Astrocyte of the spinal cord (primary cell): ENCODE results near the gene SHISA7.

Experiments used
- DNase-seq: peaks from one replicate; pipeline ENCODE4 v3.0.0; 2011; ENCODE audit warnings: low read depth, low spot score
- H3K4me3 ChIP-seq: 2 replicates; pipeline ENCODE4 v1.5.1; 2011; ENCODE audit warnings: low read depth, mild to moderate bottlenecking, low read length, moderate library complexity
- CTCF ChIP-seq: IDR thresholded peaks from 2 replicates; pipeline ENCODE4 v1.5.1; 2012; ENCODE audit warnings: low read depth, mild to moderate bottlenecking, low read length, inconsistent platforms
- in situ Hi-C: cut with HindIII; loops from 2 replicates; pipeline ENCODE4 v1.10.0; 2017; ENCODE audit warnings: low sequenced_read_pairs

The SHISA7 gene

GRCh38 chr19:55488986-55489710, 46.0 kb upstream of the SHISA7 start:
- H3K4me3 ChIP-seq = no peak overlapping the region
- TF ChIP-seq CTCF = no peak
- no peak for DNase-seq
- in situ Hi-C loops = no loop called here

GRCh38 chr19:55487924-55488687, 45.0 kb upstream of the SHISA7 start, which contains the start of gene SSC5D:
SSC5D (plus strand) TSS chr19:55488436; CDS start chr19:55488590, 154 bp downstream.
- peak within 1 kb of the TSS; percentile 34 for H3K4me3 ChIP-seq
- TF ChIP-seq CTCF = no peak
- DNase-seq = peak; percentile 56
- in situ Hi-C loops = no loop called here

- DNase-seq = peak; percentile 96
- TF ChIP-seq CTCF = no peak
- in situ Hi-C loops = no loop called here
- H3K4me3 ChIP-seq = peak overlapping the region; percentile 10
Measured at GRCh38 chr19:55486971-55487923, 44.1 kb upstream of the SHISA7 start.

- H3K4me3 ChIP-seq = peak overlapping the region; percentile 73
- DNase-seq = no peak
- no peak for TF ChIP-seq CTCF
- in situ Hi-C loops = no loop called here
Measured at GRCh38 chr19:55486043-55486970, 43.2 kb upstream of the SHISA7 start.

- DNase-seq = no peak
- TF ChIP-seq CTCF = no peak
- in situ Hi-C loops = no loop called here
- peak overlapping the region; percentile 73 for H3K4me3 ChIP-seq
Measured at GRCh38 chr19:55485439-55486011, 42.4 kb upstream of the SHISA7 start.
